ENCODE data around the gene GPR55. TPM values are rescaled to one million over a fixed set of nuclear protein-coding genes. Genes with fewer than 3 reads are reported as not detected.

GPR55 gene
- total and polyA plus RNA-seq, 2 of the 4 experiments (the other 2 are of a cell fraction), result 0.03 TPM; not detected in 1

GRCh38 chr2:230863442-230864121 is 61.5 kb downstream of the GPR55 start:
- H3K9me3 ChIP-seq (ENCODE audit: control insufficient read depth, insufficient read depth, low read length), result no peaks in the 10 kb centered on the region
- H3K4me2 ChIP-seq (ENCODE audit: low read depth, low read length), result no peak overlapping the region
- CTCF ChIA-PET, result no interaction called here
- H3K27ac ChIP-seq (ENCODE audit: insufficient read depth, low read length), result no peak overlapping the region
- TF ChIP-seq BHLHE40 (IDR thresholded peaks at IDR 0.05; ENCODE audit: low read depth, low read length) (no peak), RFX5 (IDR thresholded peaks at IDR 0.05; ENCODE audit: low read depth, low read length) (no peak), RAD21 (IDR thresholded peaks at IDR 0.05; ENCODE audit: low read length) (no peak), CHD1 (IDR thresholded peaks at IDR 0.05; ENCODE audit: low read depth, low read length) (no peak), NFE2L2 (IDR thresholded peaks at IDR 0.05; ENCODE audit: low read depth, low read length) (no peak), ELK1 (IDR thresholded peaks at IDR 0.05; ENCODE audit: borderline replicate concordance, low read depth, low read length) (no peak), CTCF (conservative IDR thresholded peaks at IDR 0.05; ENCODE audit: low read depth, low read length) (no peak), MXI1 (IDR thresholded peaks at IDR 0.05; ENCODE audit: borderline replicate concordance, low read depth, low read length) (no peak), MAFK (IDR thresholded peaks at IDR 0.05; ENCODE audit: low read depth, low read length) (no peak)
- H2AFZ ChIP-seq (replicated peaks; ENCODE audit: low read length, poor library complexity), result peak overlapping the region; percentile 66
- POLR2A ChIA-PET (ENCODE audit: unreplicated experiment), result no interaction called here
- peaks cover 10% of the 10 kb centered on the region; the same call in 1 of the 2 replicates for H3K4me1 ChIP-seq (ENCODE audit: control insufficient read depth, insufficient read depth, low read length)
- H2BK15ac ChIP-seq (ENCODE audit: low read depth, low read length), result no peak overlapping the region
- 73% methylated on average over 6 of the region's 13 CpGs; no CpG with 5 or more reads in 1 of the 2 experiments for WGBS, 2 experiments (ENCODE audit: extremely low coverage in 2 of 2, insufficient read length in 1 of 2)
- H3K4ac ChIP-seq (ENCODE audit: low read depth, low read length), result no peak overlapping the region
- H3K79me1 ChIP-seq (ENCODE audit: low read depth in 1 of 2, low read length in 2 of 2), result peaks cover 3 to 26% of the 10 kb centered on the region in 2 experiments; a peak in 3 of 4 replicates
- H3K36me3 ChIP-seq (ENCODE audit: control insufficient read depth, insufficient read depth, low read length), result no peaks in the 10 kb centered on the region
- peaks cover 6% of the 10 kb centered on the region; the same call in 1 of the 2 replicates for H3K9me1 ChIP-seq (ENCODE audit: insufficient read depth, low read length)
- no peak overlapping the region for H3K56ac ChIP-seq (ENCODE audit: extremely low read depth, insufficient read depth, low read length)
- in situ Hi-C loops (cut with MboI; ENCODE audit: low sequenced_read_pairs), result no loop called here
- intact Hi-C loops (cut with micrococcal nuclease), result no loop called here
- H4K20me1 ChIP-seq (ENCODE audit: insufficient read depth, low read length), result peaks cover 13% of the 10 kb centered on the region; the same call in 1 of the 2 replicates
- no TSS peak for BruUV-seq (replicated peaks)
- no peak overlapping the region for H2AK9ac ChIP-seq (replicated peaks; ENCODE audit: low read depth, low read length, poor library complexity)
- H2BK5ac ChIP-seq (ENCODE audit: low read depth, low read length, poor library complexity, severe bottlenecking), result no peak overlapping the region
- no peak overlapping the region for H2BK20ac ChIP-seq (ENCODE audit: low read depth, low read length)
- no peak for ATAC-seq (ENCODE audit: low read depth)
- no peak overlapping the region for H4K8ac ChIP-seq (ENCODE audit: low read depth in 2 of 2, low read length in 2 of 2)
- dilution Hi-C loops (cut with HindIII; ENCODE audit: low sequenced_read_pairs, unreplicated experiment), result no loop called here
- H3K23ac ChIP-seq (ENCODE audit: low read depth, low read length), result no peak overlapping the region
- H3K9ac ChIP-seq (ENCODE audit: low read depth, low read length), result no peak overlapping the region
- H3K14ac ChIP-seq (replicated peaks; ENCODE audit: low read depth, low read length), result no peak overlapping the region
- H4K91ac ChIP-seq (ENCODE audit: insufficient read depth, low read depth, low read length), result no peak overlapping the region
- no peak overlapping the region for H2AK5ac ChIP-seq (ENCODE audit: low read depth, low read length)
- no peak overlapping the region for H3K18ac ChIP-seq (ENCODE audit: low read depth, low read length)
- H2BK120ac ChIP-seq (ENCODE audit: low read depth, low read length), result no peak overlapping the region
- H4K5ac ChIP-seq (ENCODE audit: low read depth, low read length), result no peak overlapping the region
- peaks cover 26% of the 10 kb centered on the region for H3K27me3 ChIP-seq (ENCODE audit: control insufficient read depth, insufficient read depth, low read length)
- no peak for DNase-seq
- H3K4me3 ChIP-seq (ENCODE audit: insufficient read depth, low read depth, low read length), result no peak overlapping the region

Data from IMR-90 (cell line).